ENCODE data around the gene ID2. TPM values are rescaled to one million over a fixed set of nuclear protein-coding genes. Genes with fewer than 3 reads are reported as not detected.

Gene ID2
- total and polyA plus RNA-seq, 2 of the 13 experiments (the other 11 are each of a cell fraction or from before 2014, with no cell fraction given), result 214 to 719 TPM

DNA sequence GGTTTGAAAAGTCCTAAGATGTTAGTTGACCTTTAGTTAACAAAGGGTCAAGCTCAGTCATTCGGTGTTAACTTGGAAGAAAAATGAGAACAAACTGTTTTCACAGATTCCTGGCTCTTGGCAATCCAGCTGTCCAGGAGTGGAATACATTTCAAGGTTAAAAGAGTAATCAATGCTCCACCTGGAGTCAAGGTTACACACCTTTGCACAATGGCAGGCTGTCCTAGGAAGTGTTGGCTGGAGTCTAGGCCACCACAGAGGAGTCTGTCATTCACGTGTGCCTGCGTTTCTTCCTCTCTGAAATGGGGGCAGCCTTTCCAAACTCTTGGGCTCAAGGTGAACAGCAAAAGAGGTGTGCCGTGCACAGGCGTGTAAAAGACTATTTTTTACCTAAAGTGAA lies 6.3 kb upstream of the ID2 start (continued):
- TF ChIP-seq SOX13 (IDR thresholded peaks at IDR 0.05) (peak; percentile 63), SOX13 (CRISPR knock-in tag; conservative IDR thresholded peaks at IDR 0.05 in 1 of 2, IDR thresholded peaks at IDR 0.05 in 1 of 2) (peak in 1 of 2 experiments; percentile 96; a peak in 2 of 4 replicates), ZSCAN9 (CRISPR knock-in tag; IDR thresholded peaks at IDR 0.05; ENCODE audit: borderline replicate concordance) (no peak), GABPA (IDR thresholded peaks at IDR 0.05; ENCODE audit: low read depth, low read length) (no peak), GABPA (CRISPR knock-in tag; IDR thresholded peaks at IDR 0.05; ENCODE audit: low read depth) (0 out of 2 replicates have a peak, but pooled peaks have one; percentile 17), ZNF354B (CRISPR knock-in tag; IDR thresholded peaks at IDR 0.05) (no peak), ONECUT2 (CRISPR knock-in tag; IDR thresholded peaks at IDR 0.05) (peak; percentile 89), MIER2 (CRISPR knock-in tag; IDR thresholded peaks at IDR 0.05) (peak; percentile 64; the same call in 1 of the 2 replicates), KMT2A (CRISPR knock-in tag; IDR thresholded peaks at IDR 0.05) (0 out of 2 replicates have a peak, but pooled peaks have one; percentile 31), ZNF124 (CRISPR knock-in tag; IDR thresholded peaks at IDR 0.05) (peak; percentile 81; the same call in 1 of the 2 replicates), ZNF292 (CRISPR knock-in tag; IDR thresholded peaks at IDR 0.05; ENCODE audit: borderline replicate concordance, low read depth) (peak; percentile 81; the same call in 1 of the 2 replicates), ZMYM4 (CRISPR knock-in tag; IDR thresholded peaks at IDR 0.05) (peak; percentile 73), EP300 (IDR thresholded peaks at IDR 0.05; ENCODE audit: low read depth in 2 of 2, low read length in 2 of 2) (peak; percentile 58 to 87; a peak in 3 of 4 replicates), EP300 (CRISPR knock-in tag; IDR thresholded peaks at IDR 0.05; ENCODE audit: borderline replicate concordance) (peak; percentile 76; the same call in 1 of the 2 replicates), ZFX (CRISPR knock-in tag; IDR thresholded peaks at IDR 0.05; ENCODE audit: low read depth) (peak; percentile 67), MBNL3 (CRISPR knock-in tag; conservative IDR thresholded peaks at IDR 0.05) (no peak), KDM5A (IDR thresholded peaks at IDR 0.05; ENCODE audit: borderline replicate concordance, low read length) (no peak), FOXP1 (IDR thresholded peaks at IDR 0.05) (no peak), FOXP1 (CRISPR knock-in tag; IDR thresholded peaks at IDR 0.05) (peak; percentile 76)
- TF ChIP-seq, protein P1, sequence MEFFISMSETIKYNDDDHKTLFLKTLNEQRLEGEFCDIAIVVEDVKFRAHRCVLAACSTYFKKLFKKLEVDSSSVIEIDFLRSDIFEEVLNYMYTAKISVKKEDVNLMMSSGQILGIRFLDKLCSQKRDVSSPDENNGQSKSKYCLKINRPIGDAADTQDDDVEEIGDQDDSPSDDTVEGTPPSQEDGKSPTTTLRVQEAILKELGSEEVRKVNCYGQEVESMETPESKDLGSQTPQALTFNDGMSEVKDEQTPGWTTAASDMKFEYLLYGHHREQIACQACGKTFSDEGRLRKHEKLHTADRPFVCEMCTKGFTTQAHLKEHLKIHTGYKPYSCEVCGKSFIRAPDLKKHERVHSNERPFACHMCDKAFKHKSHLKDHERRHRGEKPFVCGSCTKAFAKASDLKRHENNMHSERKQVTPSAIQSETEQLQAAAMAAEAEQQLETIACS (CRISPR knock-in tag; IDR thresholded peaks at IDR 0.05), result 0 out of 2 replicates have a peak, but pooled peaks have one; percentile 26
- TF ChIP-seq, protein P2, sequence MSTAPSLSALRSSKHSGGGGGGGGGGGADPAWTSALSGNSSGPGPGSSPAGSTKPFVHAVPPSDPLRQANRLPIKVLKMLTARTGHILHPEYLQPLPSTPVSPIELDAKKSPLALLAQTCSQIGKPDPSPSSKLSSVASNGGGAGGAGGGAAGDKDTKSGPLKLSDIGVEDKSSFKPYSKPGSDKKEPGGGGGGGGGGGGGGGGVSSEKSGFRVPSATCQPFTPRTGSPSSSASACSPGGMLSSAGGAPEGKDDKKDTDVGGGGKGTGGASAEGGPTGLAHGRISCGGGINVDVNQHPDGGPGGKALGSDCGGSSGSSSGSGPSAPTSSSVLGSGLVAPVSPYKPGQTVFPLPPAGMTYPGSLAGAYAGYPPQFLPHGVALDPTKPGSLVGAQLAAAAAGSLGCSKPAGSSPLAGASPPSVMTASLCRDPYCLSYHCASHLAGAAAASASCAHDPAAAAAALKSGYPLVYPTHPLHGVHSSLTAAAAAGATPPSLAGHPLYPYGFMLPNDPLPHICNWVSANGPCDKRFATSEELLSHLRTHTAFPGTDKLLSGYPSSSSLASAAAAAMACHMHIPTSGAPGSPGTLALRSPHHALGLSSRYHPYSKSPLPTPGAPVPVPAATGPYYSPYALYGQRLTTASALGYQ (CRISPR knock-in tag; IDR thresholded peaks at IDR 0.05), result peak; percentile 90
- TF ChIP-seq, protein P3, sequence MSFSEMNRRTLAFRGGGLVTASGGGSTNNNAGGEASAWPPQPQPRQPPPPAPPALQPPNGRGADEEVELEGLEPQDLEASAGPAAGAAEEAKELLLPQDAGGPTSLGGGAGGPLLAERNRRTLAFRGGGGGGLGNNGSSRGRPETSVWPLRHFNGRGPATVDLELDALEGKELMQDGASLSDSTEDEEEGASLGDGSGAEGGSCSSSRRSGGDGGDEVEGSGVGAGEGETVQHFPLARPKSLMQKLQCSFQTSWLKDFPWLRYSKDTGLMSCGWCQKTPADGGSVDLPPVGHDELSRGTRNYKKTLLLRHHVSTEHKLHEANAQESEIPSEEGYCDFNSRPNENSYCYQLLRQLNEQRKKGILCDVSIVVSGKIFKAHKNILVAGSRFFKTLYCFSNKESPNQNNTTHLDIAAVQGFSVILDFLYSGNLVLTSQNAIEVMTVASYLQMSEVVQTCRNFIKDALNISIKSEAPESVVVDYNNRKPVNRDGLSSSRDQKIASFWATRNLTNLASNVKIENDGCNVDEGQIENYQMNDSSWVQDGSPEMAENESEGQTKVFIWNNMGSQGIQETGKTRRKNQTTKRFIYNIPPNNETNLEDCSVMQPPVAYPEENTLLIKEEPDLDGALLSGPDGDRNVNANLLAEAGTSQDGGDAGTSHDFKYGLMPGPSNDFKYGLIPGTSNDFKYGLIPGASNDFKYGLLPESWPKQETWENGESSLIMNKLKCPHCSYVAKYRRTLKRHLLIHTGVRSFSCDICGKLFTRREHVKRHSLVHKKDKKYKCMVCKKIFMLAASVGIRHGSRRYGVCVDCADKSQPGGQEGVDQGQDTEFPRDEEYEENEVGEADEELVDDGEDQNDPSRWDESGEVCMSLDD (CRISPR knock-in tag; IDR thresholded peaks at IDR 0.05; ENCODE audit: borderline replicate concordance), result 0 out of 2 replicates have a peak, but pooled peaks have one; percentile 33
- TF ChIP-seq, protein P4, sequence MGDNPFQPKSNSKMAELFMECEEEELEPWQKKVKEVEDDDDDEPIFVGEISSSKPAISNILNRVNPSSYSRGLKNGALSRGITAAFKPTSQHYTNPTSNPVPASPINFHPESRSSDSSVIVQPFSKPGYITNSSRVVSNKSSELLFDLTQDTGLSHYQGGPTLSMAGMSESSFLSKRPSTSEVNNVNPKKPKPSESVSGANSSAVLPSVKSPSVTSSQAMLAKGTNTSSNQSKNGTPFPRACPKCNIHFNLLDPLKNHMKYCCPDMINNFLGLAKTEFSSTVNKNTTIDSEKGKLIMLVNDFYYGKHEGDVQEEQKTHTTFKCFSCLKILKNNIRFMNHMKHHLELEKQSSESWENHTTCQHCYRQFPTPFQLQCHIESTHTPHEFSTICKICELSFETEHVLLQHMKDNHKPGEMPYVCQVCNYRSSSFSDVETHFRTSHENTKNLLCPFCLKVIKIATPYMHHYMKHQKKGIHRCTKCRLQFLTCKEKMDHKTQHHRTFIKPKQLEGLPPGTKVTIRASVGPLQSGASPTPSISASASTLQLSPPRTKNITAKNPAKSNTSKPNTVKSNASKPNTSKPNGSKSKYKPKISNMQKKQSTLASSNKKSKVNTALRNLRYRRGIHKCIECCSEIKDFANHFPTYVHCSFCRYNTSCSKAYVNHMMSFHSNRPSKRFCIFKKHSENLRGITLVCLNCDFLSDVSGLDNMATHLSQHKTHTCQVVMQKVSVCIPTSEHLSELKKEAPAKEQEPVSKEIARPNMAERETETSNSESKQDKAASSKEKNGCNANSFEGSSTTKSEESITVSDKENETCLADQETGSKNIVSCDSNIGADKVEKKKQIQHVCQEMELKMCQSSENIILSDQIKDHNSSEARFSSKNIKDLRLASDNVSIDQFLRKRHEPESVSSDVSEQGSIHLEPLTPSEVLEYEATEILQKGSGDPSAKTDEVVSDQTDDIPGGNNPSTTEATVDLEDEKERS (CRISPR knock-in tag; IDR thresholded peaks at IDR 0.05), result peak; percentile 71; the same call in 1 of the 2 replicates

Measured in HepG2 (cell line).